Measurements from ENCODE around the gene TRPV4. TPM values are rescaled to one million over a fixed set of nuclear protein-coding genes. Genes with fewer than 3 reads are reported as not detected.

The TRPV4 gene
- total RNA-seq, 1 donor from 2014 or later = 5.3 TPM

GRCh38 chr12:109762673-109763191 lies 70.5 kb downstream of the TRPV4 start:
- DNase-seq (ENCODE audit: low read depth) = no peak

- no peak for DNase-seq (ENCODE audit: low read depth)
Observed at GRCh38 chr12:109762071-109762672, 71.0 kb downstream of the TRPV4 start.

GRCh38 chr12:109760930-109761921 lies 72.0 kb downstream of the TRPV4 start:
- DNase-seq (ENCODE audit: low read depth) = no peak

GRCh38 chr12:109760031-109760929 lies 72.9 kb downstream of the TRPV4 start:
- DNase-seq (ENCODE audit: low read depth) = no peak

- no peak for DNase-seq (ENCODE audit: low read depth)
Observed at GRCh38 chr12:109759595-109759994, 73.6 kb downstream of the TRPV4 start.

- DNase-seq (ENCODE audit: low read depth) = no peak
Observed at GRCh38 chr12:109758426-109759420, 74.5 kb downstream of the TRPV4 start.

GRCh38 chr12:109757671-109758265 lies 75.4 kb downstream of the TRPV4 start:
- DNase-seq (ENCODE audit: low read depth) = no peak

- no peak for DNase-seq (ENCODE audit: low read depth)
Observed at GRCh38 chr12:109756457-109756856, 76.7 kb downstream of the TRPV4 start.

GRCh38 chr12:109753959-109754358 lies 79.2 kb downstream of the TRPV4 start:
- DNase-seq (ENCODE audit: low read depth) = no peak

- no peak for DNase-seq (ENCODE audit: low read depth)
Observed at GRCh38 chr12:109753054-109753401, 80.2 kb downstream of the TRPV4 start.

GRCh38 chr12:109752117-109753053 lies 80.8 kb downstream of the TRPV4 start:
- no peak for DNase-seq (ENCODE audit: low read depth)

GRCh38 chr12:109744986-109745942 lies 87.9 kb downstream of the TRPV4 start:
- no peak for DNase-seq (ENCODE audit: low read depth)

GRCh38 chr12:109744026-109744425 lies 89.2 kb downstream of the TRPV4 start:
- DNase-seq (ENCODE audit: low read depth) = no peak

- DNase-seq (ENCODE audit: low read depth) = no peak
Observed at GRCh38 chr12:109743076-109743910, 89.9 kb downstream of the TRPV4 start.

GRCh38 chr12:109741970-109742703 lies 91.1 kb downstream of the TRPV4 start:
- DNase-seq (ENCODE audit: low read depth) = no peak

GRCh38 chr12:109741286-109741969 lies 91.8 kb downstream of the TRPV4 start:
- no peak for DNase-seq (ENCODE audit: low read depth)
